Mammary epithelial cell (primary cell): Measurements from ENCODE around the gene IFNL3.

Experiments used
- CTCF ChIP-seq, 2 donors: IDR thresholded peaks in 1 of 2; conservative IDR thresholded peaks in 1 of 2; 2 replicates each; pipeline ENCODE4 v1.5.1; 2011 to 2012; ENCODE audit warnings: inconsistent platforms in 2 of 2, low read length in 2 of 2, mild to moderate bottlenecking in 2 of 2, control low read depth in 1 of 2, low read depth in 1 of 2; ENCODE audit not compliant: insufficient read depth in 1 of 2; ENCODE audit errors: extremely low read depth in 1 of 2
- EZH2 ChIP-seq: IDR thresholded peaks from 2 replicates; pipeline ENCODE4 v1.6.1; 2012; ENCODE audit warnings: low read length, inconsistent platforms, borderline replicate concordance

- TF ChIP-seq CTCF (conservative IDR thresholded peaks at IDR 0.05 in 1 of 2, IDR thresholded peaks at IDR 0.05 in 1 of 2; ENCODE audit: extremely low read depth in 1 of 2, insufficient read depth in 1 of 2, low read depth in 1 of 2, low read length in 2 of 2) (no peak), EZH2 (no peak)
Measured at GRCh38 chr19:39196320-39196719, 48.5 kb downstream of the IFNL3 start.
